ENCODE measurements around the gene HDDC2. TPM values are rescaled to one million over a fixed set of nuclear protein-coding genes. Genes with fewer than 3 reads are reported as not detected.

Gene HDDC2
- total and polyA plus RNA-seq, 2 of the 8 experiments (the other 6 are each of a cell fraction or from before 2014, with no cell fraction given), result 89.3 to 129 TPM

DNA sequence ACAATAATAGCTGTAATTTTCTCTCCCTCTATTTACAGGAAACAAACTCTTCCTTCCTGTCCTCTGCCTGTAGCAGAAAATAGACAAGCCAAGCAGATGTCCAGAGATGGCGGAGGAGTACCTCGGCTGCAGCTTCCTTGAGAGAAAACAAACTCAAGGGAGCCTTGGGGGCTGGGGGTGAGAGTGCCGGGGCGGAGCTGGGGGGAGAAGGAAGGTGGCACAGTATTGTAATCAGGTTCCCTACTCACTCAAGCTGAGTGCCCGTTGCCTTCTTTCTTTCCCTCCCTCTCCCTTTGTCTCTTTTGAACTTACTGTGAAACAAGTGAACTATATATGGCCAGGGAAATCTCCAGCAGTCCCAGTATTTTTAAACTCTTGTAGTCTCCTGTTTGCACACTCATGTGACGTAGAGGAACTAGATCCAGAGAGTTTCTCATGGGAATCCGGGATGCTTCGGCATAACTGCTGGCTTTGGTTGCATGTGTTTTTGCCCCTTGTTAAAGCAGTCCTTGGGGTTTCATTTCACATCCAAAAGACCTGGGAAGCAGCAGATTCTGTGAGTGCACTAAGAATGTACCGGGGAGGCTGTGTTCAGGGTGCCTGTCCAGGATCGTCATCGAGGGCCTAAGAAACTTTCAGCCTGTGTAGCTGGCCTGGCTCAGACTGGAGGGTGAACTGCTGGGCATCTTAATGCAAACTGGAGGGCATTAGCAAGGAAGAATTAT lies 44.6 kb upstream of the HDDC2 start:
- Histone ChIP-seq H3K36me3 (ENCODE audit: control insufficient read depth in 2 of 4, insufficient read depth in 4 of 4, low read length in 3 of 4) (no peaks in the 10 kb centered on the region), H4K20me1 (replicated peaks in 1 of 2; ENCODE audit: control insufficient read depth in 1 of 2, insufficient read depth in 2 of 2, low read length in 2 of 2) (no peaks in the 10 kb centered on the region), H3K9ac (replicated peaks in 1 of 4; ENCODE audit: extremely low read depth in 1 of 4, low read depth in 3 of 4, low read length in 3 of 4) (no peak overlapping the region), H2AK5ac (ENCODE audit: low read depth, low read length) (no peak overlapping the region), H3K4me3 (ENCODE audit: extremely low read depth in 1 of 4, insufficient read depth in 2 of 4, low read depth in 3 of 4, low read length in 4 of 4) (no peak overlapping the region), H3K4me2 (ENCODE audit: insufficient read depth in 1 of 2, low read depth in 2 of 2, low read length in 2 of 2) (no peak overlapping the region), H3K27ac (ENCODE audit: low read depth, low read length) (no peak overlapping the region), H3K4me1 (replicated peaks in 1 of 4; ENCODE audit: control insufficient read depth in 3 of 4, insufficient read depth in 4 of 4, low read length in 3 of 4) (no peaks in the 10 kb centered on the region), H3K23ac (ENCODE audit: insufficient read length) (no peak overlapping the region), H3K56ac (replicated peaks; ENCODE audit: insufficient read length, low read depth, low read length) (no peak overlapping the region), H4K5ac (ENCODE audit: insufficient read length, low read depth, low read length) (no peak overlapping the region), H3K14ac (ENCODE audit: insufficient read length) (no peak overlapping the region), H4K91ac (replicated peaks; ENCODE audit: insufficient read length, low read length) (no peak overlapping the region), H3K79me2 (ENCODE audit: control insufficient read depth in 1 of 2, insufficient read depth in 2 of 2, low read length in 2 of 2) (no peaks in the 10 kb centered on the region), H2BK5ac (ENCODE audit: low read depth, low read length) (no peak overlapping the region), H3K4ac (replicated peaks; ENCODE audit: insufficient read length, low read depth, low read length) (no peak overlapping the region), H2BK15ac (ENCODE audit: low read length) (no peak overlapping the region), H3K18ac (ENCODE audit: extremely low read depth, low read length) (no peak overlapping the region), H3K23me2 (ENCODE audit: low read depth, low read length) (no peaks in the 10 kb centered on the region; the same call in 1 of the 2 replicates), H3K27me3 (replicated peaks in 1 of 4; ENCODE audit: control insufficient read depth in 3 of 4, extremely low read depth in 1 of 4, insufficient read depth in 3 of 4, low read length in 3 of 4) (no peaks in the 10 kb centered on the region), H3K79me1 (ENCODE audit: low read depth, low read length) (no peaks in the 10 kb centered on the region), H4K8ac (ENCODE audit: extremely low read depth, insufficient read depth, low read length) (no peak overlapping the region), H2AFZ (ENCODE audit: low read length) (peak overlapping the region; percentile 85; the same call in 1 of the 2 replicates), H2BK12ac (ENCODE audit: low read depth, low read length) (no peak overlapping the region), H2BK20ac (ENCODE audit: low read length) (no peak overlapping the region), H3K9me3 (ENCODE audit: insufficient read depth in 2 of 2, low read depth in 1 of 2, low read length in 1 of 2) (no peaks in the 10 kb centered on the region), H2BK120ac (replicated peaks; ENCODE audit: low read depth, low read length) (no peak overlapping the region)
- no peak for FAIRE-seq
- no peak for DNase-seq (ENCODE audit: low read depth in 1 of 2, low spot score in 2 of 2)
- POLR2A ChIA-PET (ENCODE audit: partially characterized antibody), result interaction anchor here (1.1 kb wide), 1 partner anchor 410 kb away, joined by 4 read pairs; no protein-coding TSS in a partner anchor
- whole genome bisulfite sequencing, 2 experiments (ENCODE audit: extremely low coverage in 1 of 2, insufficient coverage in 1 of 2, insufficient read length in 1 of 2, insufficient replicate concordance in 2 of 2, low coverage in 1 of 2, low lambda C conversion rate in 2 of 2, missing lambda C conversion rate in 1 of 2), result 82% methylated on average over 9 of the region's 11 CpGs; no CpG with 5 or more reads in 1 of the 2 experiments
- CTCF ChIA-PET (ENCODE audit: partially characterized antibody), result interaction anchor here (1.9 kb wide), 1 partner anchor 33 kb away, joined by 5 read pairs; no protein-coding TSS in a partner anchor
- no peak for TF ChIP-seq ZNF274 (IDR thresholded peaks at IDR 0.05; ENCODE audit: borderline replicate concordance, extremely low read depth, low read length)

Data from H1 (cell line).